Measurements from ENCODE around the gene PLCH1.

Gene PLCH1

GRCh38 chr3:155560135-155560534 is 184.7 kb downstream of the PLCH1 start:
- Histone ChIP-seq H3K9me3 (ENCODE audit: control insufficient read depth in 1 of 2, low read length in 2 of 2) (no peaks in the 10 kb centered on the region), H3K27ac (ENCODE audit: low read depth, low read length) (no peak overlapping the region), H3K36me3 (ENCODE audit: control insufficient read depth in 1 of 2, insufficient read depth in 2 of 2, low read length in 2 of 2) (peaks cover 4 to 5% of the 10 kb centered on the region in 2 donors), H3K27me3 (ENCODE audit: control insufficient read depth in 1 of 2, insufficient read depth in 2 of 2, low read length in 2 of 2) (no peaks in the 10 kb centered on the region), H3K4me3 (ENCODE audit: low read depth in 1 of 2, low read length in 2 of 2) (no peak overlapping the region), H3K4me1 (ENCODE audit: control insufficient read depth in 1 of 2, insufficient read depth in 2 of 2, low read length in 2 of 2) (peaks cover 3 to 8% of the 10 kb centered on the region in 2 donors), H3K9ac (ENCODE audit: low read depth in 1 of 2, low read length in 2 of 2) (no peak overlapping the region)

GRCh38 chr3:155556531-155556930 is 188.3 kb downstream of the PLCH1 start:
- Histone ChIP-seq H3K4me1 (ENCODE audit: control insufficient read depth in 1 of 2, insufficient read depth in 2 of 2, low read length in 2 of 2) (peaks cover 3 to 8% of the 10 kb centered on the region in 2 donors), H3K9me3 (ENCODE audit: control insufficient read depth in 1 of 2, low read length in 2 of 2) (no peaks in the 10 kb centered on the region), H3K36me3 (ENCODE audit: control insufficient read depth in 1 of 2, insufficient read depth in 2 of 2, low read length in 2 of 2) (peaks cover 0 to 10% of the 10 kb centered on the region in 2 donors), H3K4me3 (ENCODE audit: low read depth in 1 of 2, low read length in 2 of 2) (no peak overlapping the region), H3K9ac (ENCODE audit: low read depth in 1 of 2, low read length in 2 of 2) (no peak overlapping the region), H3K27me3 (ENCODE audit: control insufficient read depth in 1 of 2, insufficient read depth in 2 of 2, low read length in 2 of 2) (no peaks in the 10 kb centered on the region), H3K27ac (ENCODE audit: low read depth, low read length) (no peak overlapping the region)

- no peaks in the 10 kb centered on the region for H3K9me3 ChIP-seq (ENCODE audit: control insufficient read depth in 1 of 2, low read length in 2 of 2)
- H3K4me3 ChIP-seq (ENCODE audit: low read depth in 1 of 2, low read length in 2 of 2) = no peak overlapping the region
- peaks cover 0 to 10% of the 10 kb centered on the region in 2 donors for H3K36me3 ChIP-seq (ENCODE audit: control insufficient read depth in 1 of 2, insufficient read depth in 2 of 2, low read length in 2 of 2)
- H3K27ac ChIP-seq (ENCODE audit: low read depth, low read length) = no peak overlapping the region
- no peak overlapping the region for H3K9ac ChIP-seq (ENCODE audit: low read depth in 1 of 2, low read length in 2 of 2)
- H3K27me3 ChIP-seq (ENCODE audit: control insufficient read depth in 1 of 2, insufficient read depth in 2 of 2, low read length in 2 of 2) = no peaks in the 10 kb centered on the region
- peaks cover 3 to 8% of the 10 kb centered on the region in 2 donors for H3K4me1 ChIP-seq (ENCODE audit: control insufficient read depth in 1 of 2, insufficient read depth in 2 of 2, low read length in 2 of 2)
Measured at GRCh38 chr3:155555479-155556060, 189.3 kb downstream of the PLCH1 start.

- Histone ChIP-seq H3K4me3 (ENCODE audit: low read depth in 1 of 2, low read length in 2 of 2) (no peak overlapping the region), H3K27ac (ENCODE audit: low read depth, low read length) (no peak overlapping the region), H3K4me1 (ENCODE audit: control insufficient read depth in 1 of 2, insufficient read depth in 2 of 2, low read length in 2 of 2) (peaks cover 3 to 8% of the 10 kb centered on the region in 2 donors), H3K9ac (ENCODE audit: low read depth in 1 of 2, low read length in 2 of 2) (no peak overlapping the region), H3K27me3 (ENCODE audit: control insufficient read depth in 1 of 2, insufficient read depth in 2 of 2, low read length in 2 of 2) (no peaks in the 10 kb centered on the region), H3K36me3 (ENCODE audit: control insufficient read depth in 1 of 2, insufficient read depth in 2 of 2, low read length in 2 of 2) (peaks cover 0 to 10% of the 10 kb centered on the region in 2 donors), H3K9me3 (ENCODE audit: control insufficient read depth in 1 of 2, low read length in 2 of 2) (no peaks in the 10 kb centered on the region)
Measured at GRCh38 chr3:155554777-155555451, 190.0 kb downstream of the PLCH1 start.

- Histone ChIP-seq H3K36me3 (ENCODE audit: control insufficient read depth in 1 of 2, insufficient read depth in 2 of 2, low read length in 2 of 2) (peaks cover 3 to 16% of the 10 kb centered on the region in 2 donors), H3K4me1 (ENCODE audit: control insufficient read depth in 1 of 2, insufficient read depth in 2 of 2, low read length in 2 of 2) (peaks cover 3 to 8% of the 10 kb centered on the region in 2 donors), H3K27me3 (ENCODE audit: control insufficient read depth in 1 of 2, insufficient read depth in 2 of 2, low read length in 2 of 2) (no peaks in the 10 kb centered on the region), H3K4me3 (ENCODE audit: low read depth in 1 of 2, low read length in 2 of 2) (no peak overlapping the region), H3K9me3 (ENCODE audit: control insufficient read depth in 1 of 2, low read length in 2 of 2) (no peaks in the 10 kb centered on the region), H3K27ac (ENCODE audit: low read depth, low read length) (no peak overlapping the region), H3K9ac (ENCODE audit: low read depth in 1 of 2, low read length in 2 of 2) (no peak overlapping the region)
Measured at GRCh38 chr3:155553780-155554179, 191.1 kb downstream of the PLCH1 start.

- Histone ChIP-seq H3K27me3 (ENCODE audit: control insufficient read depth in 1 of 2, insufficient read depth in 2 of 2, low read length in 2 of 2) (no peaks in the 10 kb centered on the region), H3K36me3 (ENCODE audit: control insufficient read depth in 1 of 2, insufficient read depth in 2 of 2, low read length in 2 of 2) (peaks cover 4 to 16% of the 10 kb centered on the region in 2 donors), H3K4me3 (ENCODE audit: low read depth in 1 of 2, low read length in 2 of 2) (no peak overlapping the region), H3K9ac (ENCODE audit: low read depth in 1 of 2, low read length in 2 of 2) (no peak overlapping the region), H3K9me3 (ENCODE audit: control insufficient read depth in 1 of 2, low read length in 2 of 2) (no peaks in the 10 kb centered on the region), H3K4me1 (ENCODE audit: control insufficient read depth in 1 of 2, insufficient read depth in 2 of 2, low read length in 2 of 2) (peaks cover 3 to 8% of the 10 kb centered on the region in 2 donors), H3K27ac (ENCODE audit: low read depth, low read length) (no peak overlapping the region)
Measured at GRCh38 chr3:155553326-155553725, 191.5 kb downstream of the PLCH1 start.

- H3K27me3 ChIP-seq (ENCODE audit: control insufficient read depth in 1 of 2, insufficient read depth in 2 of 2, low read length in 2 of 2) = no peaks in the 10 kb centered on the region
- no peak overlapping the region for H3K27ac ChIP-seq (ENCODE audit: low read depth, low read length)
- no peaks in the 10 kb centered on the region for H3K9me3 ChIP-seq (ENCODE audit: control insufficient read depth in 1 of 2, low read length in 2 of 2)
- H3K36me3 ChIP-seq (ENCODE audit: control insufficient read depth in 1 of 2, insufficient read depth in 2 of 2, low read length in 2 of 2) = peaks cover 6 to 16% of the 10 kb centered on the region in 2 donors
- H3K9ac ChIP-seq (ENCODE audit: low read depth in 1 of 2, low read length in 2 of 2) = no peak overlapping the region
- H3K4me1 ChIP-seq (ENCODE audit: control insufficient read depth in 1 of 2, insufficient read depth in 2 of 2, low read length in 2 of 2) = peaks cover 0 to 3% of the 10 kb centered on the region in 2 donors
- H3K4me3 ChIP-seq (ENCODE audit: low read depth in 1 of 2, low read length in 2 of 2) = no peak overlapping the region
Measured at GRCh38 chr3:155550391-155550790, 194.5 kb downstream of the PLCH1 start.

- H3K36me3 ChIP-seq (ENCODE audit: control insufficient read depth in 1 of 2, insufficient read depth in 2 of 2, low read length in 2 of 2) = peaks cover 6 to 16% of the 10 kb centered on the region in 2 donors
- H3K4me3 ChIP-seq (ENCODE audit: low read depth in 1 of 2, low read length in 2 of 2) = no peak overlapping the region
- H3K4me1 ChIP-seq (ENCODE audit: control insufficient read depth in 1 of 2, insufficient read depth in 2 of 2, low read length in 2 of 2) = no peaks in the 10 kb centered on the region
- H3K27me3 ChIP-seq (ENCODE audit: control insufficient read depth in 1 of 2, insufficient read depth in 2 of 2, low read length in 2 of 2) = no peaks in the 10 kb centered on the region
- H3K27ac ChIP-seq (ENCODE audit: low read depth, low read length) = no peak overlapping the region
- H3K9ac ChIP-seq (ENCODE audit: low read depth in 1 of 2, low read length in 2 of 2) = no peak overlapping the region
- no peaks in the 10 kb centered on the region for H3K9me3 ChIP-seq (ENCODE audit: control insufficient read depth in 1 of 2, low read length in 2 of 2)
Measured at GRCh38 chr3:155549087-155549486, 195.8 kb downstream of the PLCH1 start.

GRCh38 chr3:155548195-155548594 is 196.7 kb downstream of the PLCH1 start:
- no peak overlapping the region for H3K9ac ChIP-seq (ENCODE audit: low read depth in 1 of 2, low read length in 2 of 2)
- no peaks in the 10 kb centered on the region for H3K4me1 ChIP-seq (ENCODE audit: control insufficient read depth in 1 of 2, insufficient read depth in 2 of 2, low read length in 2 of 2)

GRCh38 chr3:155535098-155535497 is 209.8 kb downstream of the PLCH1 start:
- no peaks in the 10 kb centered on the region for H3K4me1 ChIP-seq (ENCODE audit: control insufficient read depth in 1 of 2, insufficient read depth in 2 of 2, low read length in 2 of 2)
- no peaks in the 10 kb centered on the region for H3K27me3 ChIP-seq (ENCODE audit: control insufficient read depth in 1 of 2, insufficient read depth in 2 of 2, low read length in 2 of 2)
- H3K4me3 ChIP-seq (ENCODE audit: low read depth in 1 of 2, low read length in 2 of 2) = no peak overlapping the region
- no peaks in the 10 kb centered on the region for H3K9me3 ChIP-seq (ENCODE audit: control insufficient read depth in 1 of 2, low read length in 2 of 2)
- H3K9ac ChIP-seq (ENCODE audit: low read depth in 1 of 2, low read length in 2 of 2) = no peak overlapping the region
- H3K27ac ChIP-seq (ENCODE audit: low read depth, low read length) = no peak overlapping the region
- H3K36me3 ChIP-seq (ENCODE audit: control insufficient read depth in 1 of 2, insufficient read depth in 2 of 2, low read length in 2 of 2) = peaks cover 0 to 2% of the 10 kb centered on the region in 2 donors

More at GRCh38 chr3:155548195-155548594, 196.7 kb downstream of the PLCH1 start:
- Histone ChIP-seq H3K27me3 (ENCODE audit: control insufficient read depth in 1 of 2, insufficient read depth in 2 of 2, low read length in 2 of 2) (no peaks in the 10 kb centered on the region), H3K9me3 (ENCODE audit: control insufficient read depth in 1 of 2, low read length in 2 of 2) (no peaks in the 10 kb centered on the region), H3K36me3 (ENCODE audit: control insufficient read depth in 1 of 2, insufficient read depth in 2 of 2, low read length in 2 of 2) (peaks cover 6 to 7% of the 10 kb centered on the region in 2 donors), H3K4me3 (ENCODE audit: low read depth in 1 of 2, low read length in 2 of 2) (no peak overlapping the region), H3K27ac (ENCODE audit: low read depth, low read length) (no peak overlapping the region)

All from duodenal mucosa (tissue), 2 donors.